MM.1S (cell line): ENCODE results near the gene SPDYE4.

Source experiments
- DNase-seq: peaks from one replicate; pipeline ENCODE4 v3.0.0-alpha.2; 2015
- H2AFZ ChIP-seq: fragments of 300-600 bp; sonication (generic); 2 replicates; pipeline ENCODE4 v1.6.0; 2016; ENCODE audit warnings: antibody characterized with exemption, low read length
- H3F3A ChIP-seq: fragments of 300-600 bp; sonication (generic); 2 replicates; pipeline ENCODE4 v1.6.1; 2016; ENCODE audit warnings: mild to moderate bottlenecking, antibody characterized with exemption, low read length, moderate library complexity, mixed read lengths; ENCODE audit not compliant: insufficient read depth
- H3K27ac ChIP-seq: fragments of 300-600 bp; sonication (generic); 2 replicates; pipeline ENCODE4 v1.5.1; 2016; ENCODE audit warnings: mild to moderate bottlenecking, low read length
- H3K27me3 ChIP-seq: fragments of 300-600 bp; sonication (generic); replicated peaks from 2 replicates; pipeline ENCODE4 v1.6.0; 2016; ENCODE audit warnings: low read length; ENCODE audit not compliant: insufficient read depth
- H3K36me3 ChIP-seq: fragments of 300-600 bp; sonication (generic); replicated peaks from 2 replicates; pipeline ENCODE4 v1.6.1; 2016; ENCODE audit warnings: mild to moderate bottlenecking, low read length, mixed read lengths; ENCODE audit not compliant: insufficient read depth
- H3K4me1 ChIP-seq: fragments of 300-600 bp; sonication (generic); 2 replicates; pipeline ENCODE4 v1.6.1; 2016; ENCODE audit warnings: low read length, mixed read lengths
- H3K4me2 ChIP-seq: fragments of 300-600 bp; sonication (generic); 2 replicates; pipeline ENCODE4 v1.6.0; 2016; ENCODE audit warnings: low read depth, low read length
- H3K4me3 ChIP-seq: fragments of 300-600 bp; sonication (generic); 2 replicates; pipeline ENCODE4 v1.5.1; 2016; ENCODE audit warnings: low read length, mixed read lengths
- H3K79me2 ChIP-seq: fragments of 300-600 bp; sonication (generic); 2 replicates; pipeline ENCODE4 v1.6.1; 2016; ENCODE audit warnings: mixed run types, low read length, mixed read lengths
- H3K9ac ChIP-seq: fragments of 300-600 bp; sonication (generic); 2 replicates; pipeline ENCODE4 v1.6.1; 2016; ENCODE audit warnings: low read length, mixed read lengths
- H3K9me2 ChIP-seq: fragments of 300-600 bp; sonication (generic); replicated peaks from 2 replicates; pipeline ENCODE4 v1.6.1; 2016; ENCODE audit warnings: mild to moderate bottlenecking, low read length, mixed read lengths; ENCODE audit not compliant: insufficient read depth
- H3K9me3 ChIP-seq: fragments of 300-600 bp; sonication (generic); replicated peaks from 2 replicates; pipeline ENCODE4 v1.6.1; 2016; ENCODE audit warnings: mild to moderate bottlenecking, low read length, mixed read lengths; ENCODE audit not compliant: insufficient read depth
- H4K20me1 ChIP-seq: fragments of 300-600 bp; sonication (generic); 2 replicates; pipeline ENCODE4 v1.6.1; 2016; ENCODE audit warnings: mild to moderate bottlenecking, low read length, moderate library complexity, mixed read lengths; ENCODE audit not compliant: insufficient read depth
- CTCF ChIP-seq: fragments of 300-600 bp; sonication (generic); IDR thresholded peaks from 2 replicates; pipeline ENCODE4 v1.5.1; 2016; ENCODE audit warnings: antibody characterized with exemption, low read length, mixed read lengths
- EZH2 ChIP-seq: fragments of 300-600 bp; sonication (generic); optimal IDR thresholded peaks from 2 replicates; pipeline ENCODE3; 2017; ENCODE audit warnings: low read depth, mild to moderate bottlenecking, antibody characterized with exemption, low read length, mixed read lengths
- EZH2phosphoT487 ChIP-seq: fragments of 300-600 bp; sonication (generic); IDR thresholded peaks from 2 replicates; pipeline ENCODE4 v1.6.1; 2018; ENCODE audit warnings: antibody characterized with exemption, low read length

Gene SPDYE4

DNA sequence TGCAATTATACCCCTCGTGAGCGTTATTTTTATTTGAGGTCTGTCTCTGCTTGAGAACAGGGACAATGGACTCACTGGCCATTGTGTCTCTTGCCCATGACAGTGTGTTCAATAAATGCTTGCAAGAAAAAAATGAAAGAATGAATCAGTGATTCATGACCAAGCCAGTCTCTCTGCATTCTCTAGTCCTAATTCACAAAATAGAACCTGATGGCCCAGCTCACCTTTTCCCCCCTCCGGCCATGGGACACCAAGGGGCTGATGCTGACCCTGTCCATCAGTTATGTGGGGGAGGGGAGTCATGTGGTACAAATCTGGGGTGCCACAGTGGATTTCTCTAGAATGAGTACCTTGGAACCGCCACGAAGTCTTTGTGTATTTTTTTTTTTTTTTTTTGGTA, 51.9 kb downstream of the SPDYE4 start:
- Histone ChIP-seq H4K20me1 (no peaks in the 10 kb centered on the region), H3K9me2 (no peaks in the 10 kb centered on the region), H3K4me2 (no peak overlapping the region), H3K36me3 (no peaks in the 10 kb centered on the region), H3K27me3 (no peaks in the 10 kb centered on the region), H3K4me1 (no peaks in the 10 kb centered on the region), H2AFZ (no peak overlapping the region), H3F3A (no peaks in the 10 kb centered on the region), H3K27ac (no peak overlapping the region), H3K9me3 (no peaks in the 10 kb centered on the region), H3K9ac (no peak overlapping the region), H3K79me2 (no peaks in the 10 kb centered on the region), H3K4me3 (no peak overlapping the region)
- TF ChIP-seq CTCF (no peak), EZH2 (no peak), EZH2phosphoT487 (no peak)
- DNase-seq = no peak

- no peak overlapping the region for H3K9ac ChIP-seq
- TF ChIP-seq EZH2 (no peak), EZH2phosphoT487 (no peak), CTCF (no peak)
- H3K4me1 ChIP-seq = no peaks in the 10 kb centered on the region
- DNase-seq = no peak
- no peak overlapping the region for H3K4me2 ChIP-seq
- H4K20me1 ChIP-seq = no peaks in the 10 kb centered on the region
- H3K4me3 ChIP-seq = no peak overlapping the region
- no peak overlapping the region for H2AFZ ChIP-seq
- H3K36me3 ChIP-seq = no peaks in the 10 kb centered on the region
- no peaks in the 10 kb centered on the region for H3K9me3 ChIP-seq
- no peak overlapping the region for H3K27ac ChIP-seq
- no peaks in the 10 kb centered on the region for H3K27me3 ChIP-seq
- no peaks in the 10 kb centered on the region for H3K79me2 ChIP-seq
- H3K9me2 ChIP-seq = no peaks in the 10 kb centered on the region
- H3F3A ChIP-seq = no peaks in the 10 kb centered on the region
Measured at GRCh38 chr17:8705427-8705826, 52.9 kb downstream of the SPDYE4 start.

DNA sequence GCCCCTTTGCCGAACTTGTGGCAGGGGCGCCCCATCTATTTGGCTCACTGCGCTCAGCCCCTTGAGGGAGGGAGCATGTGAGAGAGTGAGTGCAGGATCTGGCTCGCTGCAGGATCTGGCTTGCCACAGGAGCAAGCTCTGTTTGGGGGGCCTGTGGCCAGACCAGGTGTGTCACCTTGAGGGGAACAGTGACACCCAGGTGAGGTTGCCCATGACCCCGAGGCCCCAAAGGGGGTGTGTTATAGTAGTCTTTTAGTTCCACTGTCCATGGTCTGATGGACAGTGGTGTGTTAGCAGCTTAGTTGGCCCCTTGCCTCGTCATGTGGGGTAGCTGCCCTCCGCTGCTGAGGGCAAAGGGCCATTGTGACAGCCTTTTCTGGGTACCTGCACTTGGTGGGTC, 55.3 kb downstream of the SPDYE4 start:
- no peaks in the 10 kb centered on the region for H3F3A ChIP-seq
- no peaks in the 10 kb centered on the region for H3K9me2 ChIP-seq
- H3K4me2 ChIP-seq = no peak overlapping the region
- H3K4me3 ChIP-seq = no peak overlapping the region
- no peak overlapping the region for H3K27ac ChIP-seq
- no peak overlapping the region for H3K9ac ChIP-seq
- H4K20me1 ChIP-seq = no peaks in the 10 kb centered on the region
- TF ChIP-seq EZH2phosphoT487 (no peak), CTCF (no peak), EZH2 (no peak)
- H3K4me1 ChIP-seq = no peaks in the 10 kb centered on the region
- H3K36me3 ChIP-seq = no peaks in the 10 kb centered on the region
- no peak overlapping the region for H2AFZ ChIP-seq
- no peaks in the 10 kb centered on the region for H3K9me3 ChIP-seq
- H3K79me2 ChIP-seq = no peaks in the 10 kb centered on the region
- DNase-seq = no peak
- no peaks in the 10 kb centered on the region for H3K27me3 ChIP-seq
